ENCODE measurements around the gene TBC1D9B. TPM values are rescaled to one million over a fixed set of nuclear protein-coding genes. Genes with fewer than 3 reads are reported as not detected.
A peak's percentile ranks its signal among the peaks of the same experiment; 100 is the strongest.

The TBC1D9B gene
- total RNA-seq, 4 donors from 2014 or later = 58.8 to 439 (median 212) TPM

DNA sequence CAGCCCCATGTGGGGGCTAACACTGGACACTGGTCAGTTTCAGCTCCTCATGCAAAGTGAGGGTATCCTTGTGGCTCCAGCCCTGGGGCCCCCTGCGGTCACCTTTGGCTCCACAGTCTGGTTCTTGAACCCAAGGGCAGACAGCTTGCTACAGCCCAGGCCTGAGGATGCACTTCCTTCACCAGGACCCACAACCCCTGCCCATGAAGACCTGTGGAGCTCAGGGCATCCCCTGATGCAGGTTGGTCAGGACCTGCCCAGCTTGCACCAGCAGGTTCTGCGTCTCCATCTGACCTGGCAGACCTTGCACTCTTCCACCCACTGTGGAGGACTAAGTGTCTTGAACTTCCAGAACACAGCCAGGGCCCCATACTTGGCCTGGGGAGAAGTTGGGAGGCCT lies 45.4 kb downstream of the TBC1D9B start:
- Histone ChIP-seq H3K9me3 (no peaks in the 10 kb centered on the region), H3K36me3 (peaks cover 0 to 59% of the 10 kb centered on the region in 2 donors), H3K27ac (no peak overlapping the region), H3K4me3 (no peak overlapping the region), H3K4me1 (peaks cover 0 to 25% (median 6%) of the 10 kb centered on the region in 3 donors), H3K27me3 (no peaks in the 10 kb centered on the region)
- ATAC-seq = no peak
- TF ChIP-seq POLR2AphosphoS5 (IDR thresholded peaks at IDR 0.05) = no peak
- TF ChIP-seq CTCF (IDR thresholded peaks at IDR 0.05) = no peak
- no peak for TF ChIP-seq POLR2A (IDR thresholded peaks at IDR 0.05)
- no peak for TF ChIP-seq EP300 (IDR thresholded peaks at IDR 0.05)
- WGBS, 2 donors (ENCODE audit: low coverage in 1 of 2) = 100% methylated on average over 1 of the region's 2 CpGs; no CpG with 5 or more reads in 1 of the 2 donors

GRCh38 chr5:179860301-179860700 lies 47.4 kb downstream of the TBC1D9B start:
- Histone ChIP-seq H3K36me3 (peaks cover 0 to 45% of the 10 kb centered on the region in 2 donors), H3K4me3 (no peak overlapping the region), H3K9me3 (no peaks in the 10 kb centered on the region), H3K4me1 (peaks cover 0 to 41% (median 6%) of the 10 kb centered on the region in 3 donors), H3K27ac (no peak overlapping the region), H3K27me3 (no peaks in the 10 kb centered on the region)
- 63 to 64% methylated on average over 10 of the region's 11 CpGs for WGBS, 2 donors (ENCODE audit: low coverage in 1 of 2)
- TF ChIP-seq EP300 (IDR thresholded peaks at IDR 0.05) (no peak), CTCF (IDR thresholded peaks at IDR 0.05) (no peak), POLR2AphosphoS5 (IDR thresholded peaks at IDR 0.05) (no peak), POLR2A (IDR thresholded peaks at IDR 0.05) (no peak)
- no peak for ATAC-seq

- peak within 1 kb of the TSS; percentile 47 to 91 (median 88) for H3K27ac ChIP-seq
- peak; percentile 45 to 63 for TF ChIP-seq POLR2A (IDR thresholded peaks at IDR 0.05)
- TF ChIP-seq EP300 (IDR thresholded peaks at IDR 0.05) = no peak
- peak in 1 of 4 experiments; percentile 58 for TF ChIP-seq CTCF (IDR thresholded peaks at IDR 0.05)
- peak; percentile 88 for TF ChIP-seq POLR2AphosphoS5 (IDR thresholded peaks at IDR 0.05)
- peak; percentile 99 for ATAC-seq
- no peaks in the 10 kb centered on the region for H3K27me3 ChIP-seq
- peaks cover 0 to 30% of the 10 kb centered on the region in 2 donors for H3K36me3 ChIP-seq
- no peaks in the 10 kb centered on the region for H3K9me3 ChIP-seq
- H3K4me3 ChIP-seq = peak within 1 kb of the TSS; percentile 53 to 79
- 0% methylated on average over 1 to 16 of the region's 90 CpGs for WGBS, 2 donors (ENCODE audit: low coverage in 1 of 2)
- peaks cover 0 to 41% (median 6%) of the 10 kb centered on the region in 3 donors for H3K4me1 ChIP-seq
Measured at GRCh38 chr5:179858586-179859427, 48.9 kb downstream of the TBC1D9B start, which contains the start of gene MRNIP. MRNIP (minus strand) TSS chr5:179858817; CDS start chr5:179858796, 21 bp downstream.

GRCh38 chr5:179858241-179858585 lies 49.5 kb downstream of the TBC1D9B start:
- Histone ChIP-seq H3K4me1 (peaks cover 0 to 41% (median 6%) of the 10 kb centered on the region in 3 donors), H3K4me3 (peak overlapping the region; percentile 53 to 79), H3K27me3 (no peaks in the 10 kb centered on the region), H3K9me3 (no peaks in the 10 kb centered on the region), H3K27ac (peak overlapping the region in 3 of 4 donors; percentile 87 to 91 (median 89)), H3K36me3 (peaks cover 0 to 29% of the 10 kb centered on the region in 2 donors)
- ATAC-seq = peak; percentile 39
- WGBS, 2 donors (ENCODE audit: low coverage in 1 of 2) = 0% methylated on average over 5 to 9 of the region's 32 CpGs
- TF ChIP-seq CTCF (IDR thresholded peaks at IDR 0.05) (no peak), POLR2AphosphoS5 (IDR thresholded peaks at IDR 0.05) (no peak), EP300 (IDR thresholded peaks at IDR 0.05) (no peak), POLR2A (IDR thresholded peaks at IDR 0.05) (no peak)

All from gastroesophageal sphincter (tissue), 4 donors.